Left colon (tissue), 2 donors: Measurements from ENCODE around the gene C1orf159. TPM values are rescaled to one million over a fixed set of nuclear protein-coding genes. Genes with fewer than 3 reads are reported as not detected.

ENCODE experiments used
- ATAC-seq: fragments of 200-7000 bp; cut with Tn5 transposase; one replicate; pipeline ENCODE4 v1.9.1; 2020; ENCODE audit warnings: mild to moderate bottlenecking, moderate library complexity
- DNase-seq, 2 donors: peaks; one replicate each; pipeline ENCODE4 v3.0.0-alpha.2; 2020
- intact Hi-C, 2 donors: fragments of 100-400 bp; cut with DNase I in 1 of 2; cut with micrococcal nuclease in 1 of 2; formaldehyde crosslinking; loops; one replicate each; pipeline versions ENCODE4 v1.11.2 to v1.14.0; 2022; cut with DNase I, micrococcal nuclease
- total RNA-seq, 2 donors: library from RNA; stranded (reverse); fragmentation: NEBNext Ultra II Directional; extraction: Animal tissue kit (Norgen Biotek cat#: 25700); gene quantifications; one replicate each; pipeline ENCODE4 v1.2.1, GENCODE V29; 2021
- donor health status: DM: no; HTN: no; CAD: no.
- donor health status: DM: yes; HTN: yes; CAD: no.

C1orf159 gene
- total RNA-seq, 2 donors from 2014 or later: 17.6 to 28.6 TPM

DNA sequence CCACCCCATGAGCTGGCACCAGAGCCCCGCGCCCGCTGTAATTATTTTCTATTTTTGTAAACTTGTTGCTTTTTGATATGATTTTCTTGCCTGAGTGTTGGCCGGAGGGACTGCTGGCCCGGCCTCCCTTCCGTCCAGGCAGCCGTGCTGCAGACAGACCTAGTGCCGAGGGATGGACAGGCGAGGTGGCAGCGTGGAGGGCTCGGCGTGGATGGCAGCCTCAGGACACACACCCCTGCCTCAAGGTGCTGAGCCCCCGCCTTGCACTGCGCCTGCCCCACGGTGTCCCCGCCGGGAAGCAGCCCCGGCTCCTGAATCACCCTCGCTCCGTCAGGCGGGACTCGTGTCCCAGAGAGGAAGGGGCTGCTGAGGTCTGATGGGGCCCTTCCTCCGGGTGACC is 60.9 kb downstream of the C1orf159 start:
- no peak for ATAC-seq
- no peak for DNase-seq
- intact Hi-C loops: no loop called here

GRCh38 chr1:1054099-1054700 is 61.7 kb downstream of the C1orf159 start:
- intact Hi-C loops: no loop called here
- no peak for DNase-seq
- no peak for ATAC-seq

DNA sequence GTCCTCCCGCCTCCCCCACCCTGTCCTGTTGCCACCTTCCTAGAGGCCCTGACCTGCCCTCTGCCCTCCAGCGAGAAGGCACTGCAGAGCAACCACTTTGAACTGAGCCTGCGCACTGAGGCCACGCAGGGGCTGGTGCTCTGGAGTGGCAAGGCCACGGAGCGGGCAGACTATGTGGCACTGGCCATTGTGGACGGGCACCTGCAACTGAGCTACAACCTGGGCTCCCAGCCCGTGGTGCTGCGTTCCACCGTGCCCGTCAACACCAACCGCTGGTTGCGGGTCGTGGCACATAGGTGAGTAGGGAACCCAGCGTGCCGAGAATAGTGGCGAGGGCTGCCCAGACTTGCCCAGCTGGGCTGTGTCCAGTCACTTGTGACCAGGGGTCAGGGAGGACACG is 62.2 kb downstream of the C1orf159 start:
- DNase-seq: no peak
- ATAC-seq: no peak
- intact Hi-C loops: no loop called here

GRCh38 chr1:1053022-1053421 is 62.9 kb downstream of the C1orf159 start:
- intact Hi-C loops: no loop called here
- DNase-seq: no peak
- ATAC-seq: no peak

DNA sequence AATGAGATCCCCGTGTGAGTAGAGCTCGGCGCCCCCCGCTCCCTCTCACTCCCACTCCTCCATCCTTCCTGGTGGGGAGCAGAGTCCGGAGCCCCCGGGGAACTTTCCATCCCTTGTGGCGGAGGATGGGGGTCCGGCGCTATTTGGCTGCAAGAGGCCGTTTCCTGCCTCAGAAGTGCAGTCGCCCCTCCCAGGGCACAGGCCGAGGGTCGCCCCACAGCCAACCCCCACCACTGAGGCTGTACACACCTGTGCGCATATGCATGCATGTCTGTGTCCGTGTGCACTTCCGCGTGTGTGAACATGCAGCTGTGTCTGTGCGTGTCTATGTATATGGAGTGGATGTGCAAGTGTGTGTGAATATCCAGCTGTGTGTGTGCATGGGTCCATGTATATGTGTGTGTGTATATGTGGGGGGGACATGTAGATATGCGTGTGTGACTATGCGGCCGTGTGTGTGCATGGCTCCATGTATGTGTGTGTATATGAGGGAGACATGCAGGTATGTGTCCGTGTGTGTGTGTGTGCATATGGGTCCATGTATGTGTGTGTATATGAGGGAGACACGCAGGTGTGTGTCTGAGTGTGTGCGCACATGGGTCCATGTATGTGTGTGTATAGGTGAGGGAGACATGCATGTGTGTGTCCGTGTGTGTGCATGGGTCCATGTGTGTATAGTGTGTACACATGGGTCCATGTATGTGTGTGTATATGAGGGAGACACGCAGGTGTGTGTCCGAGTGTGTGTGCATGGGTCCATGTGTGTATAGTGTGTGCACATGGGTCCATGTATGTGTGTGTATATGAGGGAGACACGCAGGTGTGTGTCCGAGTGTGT is 63.7 kb downstream of the C1orf159 start:
- DNase-seq: no peak
- intact Hi-C loops: no loop called here
- ATAC-seq: no peak

DNA sequence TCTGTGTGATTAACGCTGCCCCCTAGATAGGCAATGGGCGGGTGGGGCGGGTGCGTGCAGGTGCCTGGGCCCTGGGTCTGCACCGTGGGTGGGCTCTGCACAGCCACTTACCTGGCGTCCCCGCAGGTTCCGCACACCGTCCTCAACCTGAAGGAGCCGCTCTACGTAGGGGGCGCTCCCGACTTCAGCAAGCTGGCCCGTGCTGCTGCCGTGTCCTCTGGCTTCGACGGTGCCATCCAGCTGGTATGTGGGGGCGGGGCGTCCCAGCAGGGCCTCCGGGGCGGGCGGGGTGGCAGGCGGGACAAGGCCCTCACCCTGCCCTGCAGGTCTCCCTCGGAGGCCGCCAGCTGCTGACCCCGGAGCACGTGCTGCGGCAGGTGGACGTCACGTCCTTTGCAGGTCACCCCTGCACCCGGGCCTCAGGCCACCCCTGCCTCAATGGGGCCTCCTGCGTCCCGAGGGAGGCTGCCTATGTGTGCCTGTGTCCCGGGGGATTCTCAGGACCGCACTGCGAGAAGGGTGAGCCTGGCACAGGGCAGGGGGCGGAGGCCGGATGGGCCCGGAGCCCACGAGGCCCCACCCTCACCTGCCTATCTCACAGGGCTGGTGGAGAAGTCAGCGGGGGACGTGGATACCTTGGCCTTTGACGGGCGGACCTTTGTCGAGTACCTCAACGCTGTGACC is 64.6 kb downstream of the C1orf159 start:
- intact Hi-C loops: no loop called here
- ATAC-seq (peak; percentile 25), DNase-seq (no peak)

DNA sequence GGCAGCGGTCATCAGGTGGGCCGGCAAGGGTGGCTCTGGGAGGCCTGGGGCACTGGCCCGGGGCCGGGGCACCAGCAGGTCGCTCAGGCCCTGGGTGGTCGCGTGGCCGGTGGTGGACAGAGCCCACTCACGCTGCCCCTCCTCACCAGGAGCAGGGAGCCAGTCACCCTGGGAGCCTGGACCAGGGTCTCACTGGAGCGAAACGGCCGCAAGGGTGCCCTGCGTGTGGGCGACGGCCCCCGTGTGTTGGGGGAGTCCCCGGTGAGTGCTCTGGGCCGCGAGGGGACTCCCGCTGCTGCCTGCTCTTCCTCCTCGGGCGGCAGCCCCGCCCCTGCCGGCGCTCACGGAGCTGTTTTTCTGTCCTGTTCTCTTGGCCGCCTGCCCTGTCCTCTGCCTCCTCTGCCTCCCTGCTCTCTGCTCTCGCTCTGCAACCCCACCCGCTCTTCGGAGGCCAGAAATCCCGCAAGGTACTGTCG is 65.3 kb downstream of the C1orf159 start:
- peak in 1 of 2 donors; percentile 78 for DNase-seq
- peak; percentile 83 for ATAC-seq
- intact Hi-C loops: no loop called here

GRCh38 chr1:1049318-1050165 is 66.3 kb downstream of the C1orf159 start:
- intact Hi-C loops: no loop called here
- DNase-seq (no peak), ATAC-seq (no peak)

DNA sequence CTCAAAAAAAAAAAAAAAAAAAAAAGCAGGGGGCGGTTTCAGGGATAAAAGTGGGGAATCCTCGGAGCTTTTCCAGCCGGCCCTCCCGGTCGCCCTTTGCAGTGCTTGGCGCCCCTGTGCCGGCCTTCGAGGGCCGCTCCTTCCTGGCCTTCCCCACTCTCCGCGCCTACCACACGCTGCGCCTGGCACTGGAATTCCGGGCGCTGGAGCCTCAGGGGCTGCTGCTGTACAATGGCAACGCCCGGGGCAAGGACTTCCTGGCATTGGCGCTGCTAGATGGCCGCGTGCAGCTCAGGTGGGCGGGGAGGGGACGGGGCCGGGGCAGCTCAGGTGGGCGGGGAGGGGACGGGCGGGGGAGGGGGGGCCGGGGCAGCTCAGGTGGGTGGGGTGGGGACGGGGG is 67.1 kb downstream of the C1orf159 start:
- intact Hi-C loops: no loop called here
- no peak for DNase-seq
- peak; percentile 15 for ATAC-seq

DNA sequence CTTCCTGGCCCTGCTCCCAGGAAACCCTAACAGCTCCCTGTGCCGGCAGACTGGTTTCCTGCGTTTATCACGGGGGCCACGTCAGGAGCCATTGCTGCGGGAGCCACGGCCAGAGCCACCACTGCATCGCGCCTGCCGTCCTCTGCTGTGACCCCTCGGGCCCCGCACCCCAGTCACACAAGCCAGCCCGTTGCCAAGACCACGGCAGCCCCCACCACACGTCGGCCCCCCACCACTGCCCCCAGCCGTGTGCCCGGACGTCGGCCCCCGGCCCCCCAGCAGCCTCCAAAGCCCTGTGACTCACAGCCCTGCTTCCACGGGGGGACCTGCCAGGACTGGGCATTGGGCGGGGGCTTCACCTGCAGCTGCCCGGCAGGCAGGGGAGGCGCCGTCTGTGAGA is 67.9 kb downstream of the C1orf159 start:
- intact Hi-C loops: no loop called here
- DNase-seq (no peak), ATAC-seq (no peak)

DNA sequence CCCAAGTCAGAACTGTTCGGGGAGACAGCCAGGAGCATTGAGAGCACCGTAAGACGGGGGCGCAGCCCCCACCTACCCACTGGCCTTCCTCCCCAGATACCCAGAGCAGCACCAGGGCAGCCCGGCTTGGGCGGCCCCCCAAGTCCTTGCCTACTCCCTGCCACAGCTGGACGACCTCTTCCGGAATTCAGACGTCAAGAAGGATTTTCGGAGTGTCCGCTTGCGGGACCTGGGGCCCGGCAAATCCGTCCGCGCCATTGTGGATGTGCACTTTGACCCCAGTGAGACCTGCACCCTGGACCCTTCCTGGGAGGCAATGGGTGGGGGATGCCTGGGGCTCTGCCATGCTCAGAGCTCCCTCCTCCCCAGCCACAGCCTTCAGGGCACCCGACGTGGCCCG is 68.5 kb downstream of the C1orf159 start:
- DNase-seq (no peak), ATAC-seq (no peak)
- intact Hi-C loops: no loop called here

DNA sequence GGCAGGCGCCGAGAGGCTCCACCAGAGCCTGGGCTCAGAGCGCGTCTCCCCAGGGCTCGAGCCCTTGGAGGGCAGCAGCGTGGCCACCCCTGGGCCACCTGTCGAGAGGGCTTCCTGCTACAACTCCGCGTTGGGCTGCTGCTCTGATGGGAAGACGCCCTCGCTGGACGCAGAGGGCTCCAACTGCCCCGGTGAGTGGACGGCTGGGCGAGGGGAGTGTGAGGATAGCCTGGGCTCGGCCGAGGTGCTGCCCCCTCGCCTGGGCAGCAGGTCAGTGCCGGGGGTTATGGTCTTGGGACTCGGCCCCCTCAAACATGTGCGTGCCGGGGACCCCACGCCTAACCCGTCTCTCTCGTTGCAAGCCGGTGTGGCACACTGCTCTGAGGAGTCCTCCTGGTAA is 69.1 kb downstream of the C1orf159 start:
- DNase-seq (no peak), ATAC-seq (no peak)
- intact Hi-C loops: no loop called here

- ATAC-seq (no peak), DNase-seq (no peak)
- intact Hi-C loops: no loop called here
Measured at GRCh38 chr1:1046243-1046642, 69.6 kb downstream of the C1orf159 start.

- intact Hi-C loops: no loop called here
- ATAC-seq (no peak), DNase-seq (no peak)
Measured at GRCh38 chr1:1045129-1045528, 70.8 kb downstream of the C1orf159 start.

GRCh38 chr1:1044455-1045078 is 71.3 kb downstream of the C1orf159 start:
- intact Hi-C loops: no loop called here
- DNase-seq: no peak
- ATAC-seq: no peak

DNA sequence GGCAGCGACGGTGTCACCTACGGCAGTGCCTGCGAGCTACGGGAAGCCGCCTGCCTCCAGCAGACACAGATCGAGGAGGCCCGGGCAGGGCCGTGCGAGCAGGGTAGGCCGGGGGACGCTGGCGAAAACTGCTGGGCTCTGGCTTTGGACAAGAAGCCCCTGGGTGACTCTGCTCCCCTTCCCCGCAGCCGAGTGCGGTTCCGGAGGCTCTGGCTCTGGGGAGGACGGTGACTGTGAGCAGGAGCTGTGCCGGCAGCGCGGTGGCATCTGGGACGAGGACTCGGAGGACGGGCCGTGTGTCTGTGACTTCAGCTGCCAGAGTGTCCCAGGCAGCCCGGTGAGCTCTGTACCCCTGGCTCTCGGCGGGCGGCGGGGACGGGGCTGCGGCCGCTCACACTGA is 72.0 kb downstream of the C1orf159 start:
- intact Hi-C loops: no loop called here
- ATAC-seq (no peak), DNase-seq (no peak)

GRCh38 chr1:1043411-1043810 is 72.5 kb downstream of the C1orf159 start:
- intact Hi-C loops: no loop called here
- ATAC-seq (no peak), DNase-seq (no peak)

DNA sequence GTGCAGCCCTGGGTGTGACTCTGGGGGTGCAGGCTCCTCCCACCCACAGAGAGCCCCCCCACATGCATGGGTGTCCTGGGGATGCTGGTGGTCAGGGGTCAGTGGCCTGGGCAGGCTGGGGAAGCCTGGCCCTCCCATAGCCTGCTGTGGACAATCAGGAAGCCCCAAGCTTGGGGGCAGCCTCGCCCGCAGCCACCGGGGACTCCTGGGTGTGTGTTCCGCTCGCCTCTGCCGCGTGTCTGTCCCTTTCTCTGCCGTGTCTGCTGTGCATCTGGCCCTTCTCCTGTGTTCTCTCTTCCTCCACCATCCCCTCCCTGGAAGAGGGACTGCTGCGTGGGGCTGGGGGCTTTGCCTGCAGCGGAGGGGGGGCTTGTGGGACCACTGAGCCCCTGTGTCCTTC is 73.1 kb downstream of the C1orf159 start:
- no peak for ATAC-seq

DNA sequence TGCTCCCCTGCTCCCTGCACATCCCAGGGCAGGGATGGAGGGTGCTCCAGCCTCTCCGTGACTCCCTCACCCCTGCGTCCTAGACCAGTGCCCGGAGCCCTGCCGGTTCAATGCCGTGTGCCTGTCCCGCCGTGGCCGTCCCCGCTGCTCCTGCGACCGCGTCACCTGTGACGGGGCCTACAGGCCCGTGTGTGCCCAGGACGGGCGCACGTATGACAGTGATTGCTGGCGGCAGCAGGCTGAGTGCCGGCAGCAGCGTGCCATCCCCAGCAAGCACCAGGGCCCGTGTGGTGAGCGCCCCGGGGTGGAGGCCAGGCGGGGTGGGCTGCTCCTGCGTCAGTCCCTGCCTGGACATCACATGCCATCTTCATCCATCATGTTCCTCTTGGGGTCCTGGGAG is 74.0 kb downstream of the C1orf159 start:
- intact Hi-C loops: no loop called here
- ATAC-seq: no peak
- no peak for DNase-seq

More for the DNA sequence above, 73.1 kb downstream of the C1orf159 start:
- intact Hi-C loops: no loop called here
- no peak for DNase-seq
